ENCODE data around the gene CSNK1G2.

DNA sequence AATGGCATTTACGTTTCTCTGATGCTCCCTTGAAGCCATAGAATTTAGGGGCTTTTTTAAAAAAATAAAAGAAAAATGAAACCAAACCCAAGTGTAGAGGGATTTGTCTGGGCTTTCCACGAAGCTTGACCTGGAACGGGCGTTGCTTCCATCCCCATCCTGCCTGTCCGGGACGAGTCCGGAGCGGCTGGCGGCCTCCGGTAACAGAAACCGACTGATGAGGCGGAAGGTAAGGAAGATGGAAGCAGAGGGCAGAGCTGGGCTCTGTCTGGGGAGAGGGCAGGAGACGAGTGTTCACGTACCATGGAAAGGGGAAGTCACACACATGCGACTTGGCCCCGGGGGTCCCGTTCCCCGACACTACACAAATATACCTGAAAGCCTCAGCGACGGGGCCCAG lies 40.3 kb downstream of the CSNK1G2 start:
- TF ChIP-seq, protein P1, sequence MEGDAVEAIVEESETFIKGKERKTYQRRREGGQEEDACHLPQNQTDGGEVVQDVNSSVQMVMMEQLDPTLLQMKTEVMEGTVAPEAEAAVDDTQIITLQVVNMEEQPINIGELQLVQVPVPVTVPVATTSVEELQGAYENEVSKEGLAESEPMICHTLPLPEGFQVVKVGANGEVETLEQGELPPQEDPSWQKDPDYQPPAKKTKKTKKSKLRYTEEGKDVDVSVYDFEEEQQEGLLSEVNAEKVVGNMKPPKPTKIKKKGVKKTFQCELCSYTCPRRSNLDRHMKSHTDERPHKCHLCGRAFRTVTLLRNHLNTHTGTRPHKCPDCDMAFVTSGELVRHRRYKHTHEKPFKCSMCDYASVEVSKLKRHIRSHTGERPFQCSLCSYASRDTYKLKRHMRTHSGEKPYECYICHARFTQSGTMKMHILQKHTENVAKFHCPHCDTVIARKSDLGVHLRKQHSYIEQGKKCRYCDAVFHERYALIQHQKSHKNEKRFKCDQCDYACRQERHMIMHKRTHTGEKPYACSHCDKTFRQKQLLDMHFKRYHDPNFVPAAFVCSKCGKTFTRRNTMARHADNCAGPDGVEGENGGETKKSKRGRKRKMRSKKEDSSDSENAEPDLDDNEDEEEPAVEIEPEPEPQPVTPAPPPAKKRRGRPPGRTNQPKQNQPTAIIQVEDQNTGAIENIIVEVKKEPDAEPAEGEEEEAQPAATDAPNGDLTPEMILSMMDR (IDR thresholded peaks at IDR 0.05) = no peak
- TF ChIP-seq POLR2AphosphoS5 (IDR thresholded peaks at IDR 0.05; ENCODE audit: insufficient read depth in 1 of 2, low read depth in 1 of 2) (no peak), POLR2A (IDR thresholded peaks at IDR 0.05) (no peak)

All from vagina (tissue), 2 donors.